DND-41 (cell line): ENCODE data around the gene HELB.
A peak's percentile ranks its signal among the peaks of the same experiment; 100 is the strongest.

Source experiments
- CTCF ChIP-seq: IDR thresholded peaks from 2 replicates; pipeline ENCODE4 v1.5.1; 2012; ENCODE audit warnings: borderline replicate concordance, low read length, moderate library complexity, mild to moderate bottlenecking; ENCODE audit not compliant: poor library complexity, severe bottlenecking; ENCODE audit errors: extremely low read depth
- EZH2 ChIP-seq: IDR thresholded peaks from 3 replicates; pipeline ENCODE4 v1.6.1; 2012; ENCODE audit warnings: borderline replicate concordance, low read depth, mild to moderate bottlenecking, moderate library complexity, low read length, inconsistent platforms; ENCODE audit not compliant: severe bottlenecking

- peak; percentile 82 for TF ChIP-seq CTCF
- no peak for TF ChIP-seq EZH2
These were observed 32.4 kb upstream of the HELB start for GRCh38 chr12:66269757-66270383.
